HG03103 (cell line): Measurements from ENCODE around the gene ACY1.

Experiments
- ATAC-seq: cut with Tn5 transposase; IDR thresholded peaks from one replicate; pipeline ENCODE4 v1.9.1; 2021; ENCODE audit warnings: low read depth; ENCODE audit not compliant: unreplicated experiment

ACY1 gene

DNA sequence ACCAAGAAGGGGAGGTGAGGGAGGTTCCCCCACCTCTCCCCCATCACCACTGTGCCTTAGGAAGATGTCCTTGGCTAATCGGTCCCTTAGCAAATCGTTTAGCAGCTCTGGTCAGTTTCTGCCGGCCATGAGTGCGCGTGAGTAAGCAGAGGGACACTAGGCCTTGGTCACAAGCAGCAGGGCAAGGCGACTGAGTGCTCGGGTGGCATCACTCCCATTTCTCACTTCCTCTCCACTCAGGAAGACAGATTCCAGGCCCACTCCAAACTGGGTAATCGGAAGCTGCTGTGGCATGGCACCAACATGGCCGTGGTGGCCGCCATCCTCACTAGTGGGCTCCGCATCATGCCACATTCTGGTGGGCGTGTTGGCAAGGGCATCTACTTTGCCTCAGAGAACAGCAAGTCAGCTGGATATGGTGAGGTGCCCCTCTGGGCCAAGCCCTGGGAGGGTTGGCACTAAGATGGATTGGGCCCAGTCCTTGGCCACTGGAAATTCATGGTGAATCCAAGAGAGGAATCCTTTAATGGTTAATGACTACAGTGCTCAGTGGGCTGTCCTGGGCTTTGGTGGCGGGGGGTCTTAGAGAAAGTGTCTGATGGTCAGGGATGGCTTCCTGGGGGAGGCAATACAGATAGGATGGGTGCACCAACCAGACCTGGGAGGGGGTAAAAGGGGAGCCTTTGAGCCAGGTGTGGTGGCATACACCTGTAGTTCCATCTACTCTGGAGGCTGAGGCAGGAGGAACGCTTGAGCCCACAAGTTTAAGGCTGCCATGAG lies 37.2 kb upstream of the ACY1 start:
- ATAC-seq: no peak

GRCh38 chr3:51946796-51947195 lies 36.5 kb upstream of the ACY1 start:
- no peak for ATAC-seq

DNA sequence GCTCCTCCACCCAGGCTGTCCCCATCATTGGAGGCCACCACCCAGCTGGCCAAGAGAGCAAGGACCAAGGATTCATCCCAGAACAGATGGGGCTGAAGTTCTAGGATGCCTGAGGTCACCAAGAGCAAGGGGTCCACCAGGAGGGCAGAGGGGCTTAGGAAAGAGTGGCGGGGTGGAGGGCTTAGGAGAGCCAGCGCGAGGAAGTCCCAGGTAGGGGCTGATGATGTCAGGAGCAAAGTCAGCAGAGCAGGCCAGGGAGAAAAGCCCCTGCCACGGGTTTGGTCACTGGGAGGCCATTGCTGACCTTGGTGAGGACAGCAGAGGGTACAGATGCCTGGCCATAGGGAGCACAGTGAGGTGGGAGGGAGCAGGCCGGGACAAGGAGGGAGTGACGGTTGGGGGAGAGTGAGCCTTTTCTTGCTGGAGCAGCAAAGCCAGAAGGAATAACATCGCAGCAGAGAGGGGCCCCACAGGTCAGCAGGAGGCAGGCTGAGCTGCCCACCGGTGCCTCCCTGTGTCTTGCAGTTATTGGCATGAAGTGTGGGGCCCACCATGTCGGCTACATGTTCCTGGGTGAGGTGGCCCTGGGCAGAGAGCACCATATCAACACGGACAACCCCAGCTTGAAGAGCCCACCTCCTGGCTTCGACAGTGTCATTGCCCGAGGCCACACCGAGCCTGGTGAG lies 36.0 kb upstream of the ACY1 start:
- ATAC-seq: no peak

GRCh38 chr3:51948016-51948580 lies 35.2 kb upstream of the ACY1 start:
- no peak for ATAC-seq

- ATAC-seq: no peak
Observed at GRCh38 chr3:51949121-51949520, 34.2 kb upstream of the ACY1 start.

DNA sequence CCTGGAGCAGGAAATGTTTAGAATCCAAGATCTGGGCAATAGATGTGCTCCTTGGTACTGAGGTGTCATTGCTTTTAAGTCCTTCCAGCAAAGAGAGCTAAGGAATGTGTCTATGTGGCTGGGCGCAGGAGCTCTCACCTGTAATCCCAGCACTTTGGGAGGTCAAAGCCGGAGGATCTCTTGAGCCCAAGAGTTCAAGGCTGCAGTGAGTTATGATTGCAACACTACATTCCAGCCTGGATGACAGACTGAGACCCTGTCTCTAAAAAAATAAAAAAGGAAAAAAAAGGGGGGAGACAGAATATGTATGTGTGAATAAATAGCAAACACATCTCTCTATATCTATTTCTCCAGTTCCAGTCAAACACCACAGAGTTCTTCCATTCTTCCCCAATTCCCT lies 32.4 kb upstream of the ACY1 start:
- ATAC-seq: no peak

- no peak for ATAC-seq
Observed at GRCh38 chr3:51953445-51953844, 29.9 kb upstream of the ACY1 start.

GRCh38 chr3:51954105-51954504 lies 29.2 kb upstream of the ACY1 start:
- no peak for ATAC-seq

DNA sequence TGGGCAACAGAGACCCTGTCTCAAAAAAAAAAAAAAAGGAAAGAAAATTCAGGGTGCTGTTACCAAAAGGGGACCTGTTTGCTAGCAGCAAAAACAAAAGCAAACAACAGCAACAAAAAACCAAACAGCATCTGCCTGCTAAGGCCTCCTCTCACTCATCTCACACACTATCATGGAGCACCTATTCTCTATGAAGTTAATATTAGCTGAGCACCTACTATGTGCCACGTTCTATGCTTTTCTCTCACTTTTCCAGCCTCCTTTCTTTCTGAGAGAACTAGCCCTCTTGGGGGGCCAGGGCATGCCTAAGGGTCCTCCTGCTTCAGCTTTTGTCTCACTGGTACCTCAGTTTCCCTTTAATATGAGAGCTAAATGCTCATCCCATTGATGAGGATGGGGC lies 28.6 kb upstream of the ACY1 start:
- no peak for ATAC-seq

DNA sequence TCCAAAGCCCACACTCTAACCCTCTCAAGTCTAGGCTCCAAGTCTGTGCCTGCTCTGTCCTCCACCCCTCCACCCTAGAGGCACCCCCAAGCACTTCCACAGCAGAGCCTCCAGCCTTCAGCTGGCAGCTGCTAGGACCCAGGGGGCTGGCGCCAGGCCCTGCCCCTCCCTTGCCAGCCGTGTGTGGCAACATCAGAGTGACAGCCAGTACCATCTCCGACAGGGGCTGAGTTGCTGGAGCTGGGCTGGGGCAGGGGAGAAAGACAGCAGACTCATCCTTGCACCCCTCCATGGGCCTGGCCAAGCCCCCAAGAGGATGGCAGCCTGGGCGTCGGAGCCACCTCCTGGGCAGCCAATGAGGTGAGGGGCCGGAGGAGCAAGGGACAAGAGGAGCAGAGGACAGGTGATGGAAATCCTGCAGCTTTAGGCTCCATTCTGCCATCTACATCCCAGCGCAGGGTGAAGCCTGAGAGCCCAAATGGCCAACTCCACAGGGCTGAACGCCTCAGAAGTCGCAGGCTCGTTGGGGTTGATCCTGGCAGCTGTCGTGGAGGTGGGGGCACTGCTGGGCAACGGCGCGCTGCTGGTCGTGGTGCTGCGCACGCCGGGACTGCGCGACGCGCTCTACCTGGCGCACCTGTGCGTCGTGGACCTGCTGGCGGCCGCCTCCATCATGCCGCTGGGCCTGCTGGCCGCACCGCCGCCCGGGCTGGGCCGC lies 28.0 kb upstream of the ACY1 start, which contains the start of gene GPR62:
Gene GPR62, plus strand, starts transcription at position 207 of the 718 bp plus-strand sequence. Its CDS starts 272 bp downstream, at position 479.
- no peak for ATAC-seq

GRCh38 chr3:51955893-51956770 lies 27.2 kb upstream of the ACY1 start:
- ATAC-seq: no peak

DNA sequence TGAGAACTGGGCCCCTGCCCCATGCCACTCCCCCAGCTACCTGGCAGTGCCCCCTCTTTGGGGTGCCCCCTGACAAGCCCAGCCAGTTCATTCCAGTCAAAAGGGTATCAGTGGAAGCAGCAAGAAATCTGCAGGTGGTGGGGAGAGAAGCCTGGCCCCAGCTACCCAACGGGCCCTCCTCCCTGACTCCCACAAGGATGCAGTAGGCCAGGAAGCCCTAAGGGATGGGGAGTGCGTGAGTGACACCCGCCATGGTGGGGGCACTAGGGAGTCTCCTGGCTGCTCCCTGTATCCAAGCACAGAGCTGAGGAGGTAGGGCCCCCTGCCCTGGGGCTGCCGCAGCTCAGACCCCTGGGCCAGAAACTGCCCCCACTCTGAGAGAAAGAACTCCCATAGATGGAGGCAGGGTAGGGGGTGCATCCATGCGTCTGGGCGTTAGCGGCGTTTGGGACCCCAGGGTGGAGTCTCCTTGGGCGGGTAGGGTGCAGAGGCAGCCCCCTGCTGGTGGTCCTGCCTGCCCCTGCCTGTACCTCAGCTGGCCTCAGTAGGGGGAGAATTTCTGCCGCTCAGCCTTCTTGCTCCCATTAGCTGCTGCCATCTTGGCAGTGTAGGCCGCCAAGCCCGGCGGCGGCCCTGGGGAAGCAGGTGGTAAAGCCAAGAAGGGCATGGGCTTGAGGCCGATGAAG lies 25.7 kb upstream of the ACY1 start:
- ATAC-seq: no peak

DNA sequence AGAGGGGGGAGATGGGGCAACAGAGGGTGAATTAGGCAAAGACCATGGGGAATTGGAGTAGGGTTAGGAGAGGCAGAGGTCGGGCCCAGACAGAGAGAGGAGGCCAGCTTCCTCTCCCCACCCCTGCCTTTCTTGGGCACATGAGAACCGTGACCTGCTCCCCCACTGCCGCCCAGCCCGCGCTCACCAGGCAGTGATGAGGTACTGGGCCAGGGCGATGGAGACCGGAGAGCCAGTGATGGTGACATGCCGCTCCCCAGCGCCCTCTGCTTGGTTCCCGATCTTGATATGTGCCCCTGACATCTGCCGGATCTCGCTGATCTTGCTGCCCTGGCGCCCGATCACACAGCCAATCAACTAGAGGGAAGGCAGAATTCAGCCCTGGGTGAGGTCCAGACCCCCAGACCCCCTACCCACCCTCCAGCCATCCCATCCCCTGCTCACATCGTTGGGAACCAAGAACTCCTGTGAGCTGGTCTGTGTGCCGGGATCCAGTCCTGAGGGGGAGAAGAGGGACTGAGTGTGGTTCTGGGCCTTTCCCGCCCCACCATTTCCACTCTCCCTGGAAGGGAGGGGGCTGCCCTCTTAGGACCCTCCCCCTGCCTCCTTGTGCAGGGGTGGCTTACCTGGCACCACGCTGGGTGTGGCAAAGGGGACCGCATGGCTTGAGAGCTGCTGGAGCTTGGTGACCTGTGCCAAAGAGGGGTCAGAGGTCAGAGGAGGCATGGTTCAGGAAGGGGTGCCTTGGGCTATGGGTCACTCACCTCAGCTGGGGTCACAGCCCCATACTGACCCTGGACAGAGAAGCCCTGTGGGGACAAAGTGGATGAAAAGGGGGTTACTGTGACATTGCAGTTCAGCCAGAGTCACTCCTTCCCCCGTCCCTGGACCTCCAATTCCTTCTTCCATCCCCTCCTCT lies 24.5 kb upstream of the ACY1 start:
- no peak for ATAC-seq

GRCh38 chr3:51959651-51960050 lies 23.7 kb upstream of the ACY1 start:
- no peak for ATAC-seq

GRCh38 chr3:51960386-51960785 lies 22.9 kb upstream of the ACY1 start:
- ATAC-seq: no peak

DNA sequence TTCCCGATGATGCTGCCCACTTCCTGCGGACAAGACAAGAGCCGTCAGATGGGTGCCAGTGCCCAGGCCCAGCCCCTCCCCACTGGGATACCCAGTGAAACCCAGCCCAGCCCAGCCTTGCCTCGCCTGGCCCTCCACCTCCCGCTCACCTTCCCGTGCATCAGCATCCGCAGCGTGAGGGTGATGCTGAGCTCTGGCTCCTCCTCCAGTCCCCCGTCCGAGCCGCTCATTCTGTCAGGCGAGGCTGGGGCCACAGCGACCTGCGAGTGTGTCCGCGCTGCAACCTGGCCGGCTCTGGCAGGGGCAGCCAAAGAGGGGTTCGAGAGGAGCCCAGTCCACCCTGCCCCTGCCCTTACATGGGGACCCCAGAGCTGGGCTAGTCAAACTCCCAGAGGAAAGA lies 22.3 kb upstream of the ACY1 start:
- no peak for ATAC-seq

DNA sequence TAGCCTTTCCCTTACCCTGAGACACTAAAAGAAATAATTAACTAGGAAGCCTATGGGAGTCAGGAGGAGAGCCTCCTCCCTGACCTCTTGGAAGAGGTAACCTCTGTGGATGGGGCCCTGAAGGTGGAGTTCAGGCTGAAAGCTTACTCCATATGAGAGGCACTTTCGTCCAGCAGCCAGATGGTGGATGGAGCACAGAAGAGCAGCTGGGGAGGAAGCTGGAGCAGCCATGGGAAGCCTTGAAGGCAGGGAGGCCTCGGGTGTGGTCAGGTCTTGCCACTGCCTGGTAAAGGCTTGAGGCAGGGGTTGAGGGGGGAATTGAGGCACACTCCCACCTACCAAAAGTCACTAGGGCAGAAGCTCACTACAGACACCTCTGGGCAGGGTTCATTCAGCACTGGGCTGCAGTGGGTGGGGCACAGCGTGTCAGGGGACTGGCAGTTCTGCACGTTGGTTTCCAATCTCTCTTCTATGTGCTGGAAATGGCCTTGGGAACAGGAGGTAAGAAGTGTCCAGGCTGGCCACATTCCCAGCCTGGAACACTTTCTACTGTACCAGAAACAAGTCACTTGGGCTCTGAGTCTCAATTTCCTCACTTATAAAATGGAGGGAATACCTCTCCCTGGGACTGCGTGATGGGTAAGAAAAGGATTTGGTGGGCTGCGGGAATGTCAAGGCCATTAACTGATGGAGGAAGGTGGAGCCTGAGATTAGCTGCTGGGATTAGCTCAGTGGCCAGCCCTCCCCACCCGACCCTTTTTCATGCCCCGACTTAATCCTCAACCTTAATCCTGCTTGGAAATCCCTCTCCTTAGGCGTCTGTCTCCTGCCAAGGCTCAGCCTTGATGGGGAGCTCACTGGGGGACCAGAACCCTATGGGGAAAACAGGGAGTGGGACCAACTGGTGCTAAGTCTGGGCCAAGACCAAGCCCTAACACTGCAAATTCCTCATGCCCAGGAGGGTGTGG lies 21.4 kb upstream of the ACY1 start:
- no peak for ATAC-seq
